ENCODE data around the gene PWP1.

PWP1 gene

DNA sequence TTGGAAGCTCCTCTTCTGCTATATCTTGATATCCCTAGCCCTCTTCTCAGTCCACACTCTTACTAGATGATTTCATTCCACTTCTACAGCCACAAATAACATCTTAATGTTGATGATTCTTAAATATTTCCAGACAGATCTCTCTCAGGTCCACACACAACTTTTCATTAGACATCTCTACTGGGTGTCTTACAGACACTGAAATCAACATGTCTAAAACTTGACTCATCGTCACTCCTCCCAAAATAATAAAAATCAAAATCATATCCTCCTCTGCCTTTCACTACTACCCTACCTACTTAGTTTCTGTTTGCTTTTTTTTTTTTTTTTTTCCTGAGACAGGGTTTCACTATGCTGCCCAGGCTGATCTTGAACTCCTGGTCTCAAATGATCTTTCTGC, 63.5 kb downstream of the PWP1 start:
- FAIRE-seq (no peak), DNase-seq (ENCODE audit: insufficient read length) (no peak)
- TF ChIP-seq TAF1 (IDR thresholded peaks at IDR 0.05; ENCODE audit: borderline replicate concordance, low read depth, low read length): no peak
- no peak for TF ChIP-seq POLR2A (IDR thresholded peaks at IDR 0.05; ENCODE audit: low read depth, low read length)
- TF ChIP-seq POLR2AphosphoS5 (IDR thresholded peaks at IDR 0.05; ENCODE audit: low read depth, low read length): no peak

DNA sequence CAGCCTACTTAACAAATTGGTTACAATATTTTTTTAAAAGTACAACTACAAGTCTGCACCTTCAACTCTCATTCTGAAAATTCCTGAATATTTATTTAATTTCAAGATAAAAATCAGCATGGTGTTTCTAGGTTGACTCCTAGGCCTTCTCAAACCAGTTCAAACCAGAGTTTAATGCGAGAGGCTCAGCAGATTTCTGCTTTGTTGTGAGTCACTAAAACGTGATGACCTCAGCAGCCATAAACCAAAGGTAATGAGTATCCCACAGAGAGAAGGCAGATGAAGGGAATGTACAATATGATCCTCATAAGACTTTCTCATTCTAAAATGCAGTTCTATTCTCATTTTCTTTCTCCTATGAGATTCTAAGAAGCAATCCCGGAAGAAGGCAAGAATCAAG, 73.8 kb downstream of the PWP1 start:
- TF ChIP-seq POLR2AphosphoS5 (IDR thresholded peaks at IDR 0.05; ENCODE audit: low read depth, low read length) (no peak), TAF1 (IDR thresholded peaks at IDR 0.05; ENCODE audit: borderline replicate concordance, low read depth, low read length) (no peak), POLR2A (IDR thresholded peaks at IDR 0.05; ENCODE audit: low read depth, low read length) (no peak)
- DNase-seq (ENCODE audit: insufficient read length) (no peak), FAIRE-seq (no peak)

DNA sequence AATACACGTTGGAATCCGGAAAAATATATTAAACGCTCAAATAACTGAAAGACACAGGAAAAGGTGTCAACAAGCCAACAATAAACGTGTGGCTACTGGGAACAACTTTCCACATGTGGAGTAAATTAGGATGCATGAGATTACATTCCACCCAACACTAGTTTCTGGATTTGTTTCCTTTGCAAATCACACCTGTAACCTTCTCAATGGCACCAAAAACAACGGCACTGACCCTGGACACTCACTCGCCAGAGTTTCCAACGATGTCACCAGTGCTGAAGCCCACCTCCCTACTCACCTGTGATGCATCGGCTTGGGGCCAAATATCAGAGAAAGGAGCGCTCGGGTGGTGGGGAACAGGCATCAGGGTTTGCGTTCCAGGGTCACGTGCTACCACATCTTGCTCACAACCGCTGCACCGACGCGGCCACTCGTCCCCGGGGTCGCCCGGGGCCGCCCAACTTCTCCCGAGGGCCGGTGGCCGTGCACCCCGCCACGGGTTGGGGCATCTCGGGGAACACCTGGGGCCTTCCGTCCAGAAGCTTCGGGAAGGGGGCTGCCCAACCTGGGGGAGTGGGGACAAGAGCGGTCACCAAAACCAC, 74.7 kb downstream of the PWP1 start:
- FAIRE-seq (peak; percentile 58), DNase-seq (ENCODE audit: insufficient read length) (no peak)
- TF ChIP-seq POLR2A (IDR thresholded peaks at IDR 0.05; ENCODE audit: low read depth, low read length) (no peak), TAF1 (IDR thresholded peaks at IDR 0.05; ENCODE audit: borderline replicate concordance, low read depth, low read length) (no peak), POLR2AphosphoS5 (IDR thresholded peaks at IDR 0.05; ENCODE audit: low read depth, low read length) (no peak)

DNA sequence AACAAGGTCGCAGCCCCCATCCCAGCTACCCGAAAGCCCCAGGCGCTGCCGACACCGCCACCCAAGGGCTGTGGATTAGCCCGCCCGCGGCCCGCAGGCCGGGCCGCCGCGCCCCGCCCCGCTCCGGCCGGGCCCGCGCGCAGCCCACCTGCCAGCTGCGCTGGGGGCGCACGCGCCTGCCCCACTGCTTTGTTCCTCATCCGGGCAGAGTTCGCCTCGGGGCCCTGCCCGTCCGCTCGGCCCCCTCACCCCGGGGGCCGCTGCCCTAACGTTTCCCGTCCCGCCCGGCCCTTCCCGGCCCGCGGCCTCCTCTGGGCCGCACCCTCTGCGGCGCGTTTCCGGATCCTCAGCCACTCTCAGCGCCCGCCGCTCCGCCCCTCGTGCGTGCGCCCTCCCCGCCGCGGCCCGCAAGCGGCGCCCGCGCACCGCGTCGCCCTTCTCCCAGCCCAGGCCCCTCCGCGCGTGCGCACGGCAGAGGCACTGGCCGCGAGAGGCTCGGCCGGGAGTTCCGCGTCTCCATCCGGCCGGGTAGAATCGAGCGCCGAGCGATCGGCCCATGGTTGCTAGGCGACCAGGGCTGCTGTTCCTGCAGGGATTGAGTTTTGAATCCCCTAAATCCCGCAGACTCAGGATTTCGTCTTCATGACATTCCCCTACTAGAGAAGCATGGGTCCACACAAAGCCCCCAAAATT, 75.4 kb downstream of the PWP1 start, which contains the start of gene PRDM4:
TSS of gene PRDM4 (minus strand) at position 329 of the 693 bp plus-strand sequence. CDS start 622 bp downstream, outside the sequence.
- TF ChIP-seq POLR2A (IDR thresholded peaks at IDR 0.05; ENCODE audit: low read depth, low read length) (peak; percentile 92), POLR2AphosphoS5 (IDR thresholded peaks at IDR 0.05; ENCODE audit: low read depth, low read length) (peak; percentile 78; the same call in 1 of the 2 replicates), TAF1 (IDR thresholded peaks at IDR 0.05; ENCODE audit: borderline replicate concordance, low read depth, low read length) (no peak)
- peak; percentile 95 for FAIRE-seq
- DNase-seq (ENCODE audit: insufficient read length): peak; percentile 91

- FAIRE-seq: no peak
- no peak for DNase-seq (ENCODE audit: insufficient read length)
- no peak for TF ChIP-seq TAF1 (IDR thresholded peaks at IDR 0.05; ENCODE audit: borderline replicate concordance, low read depth, low read length)
- no peak for TF ChIP-seq POLR2A (IDR thresholded peaks at IDR 0.05; ENCODE audit: low read depth, low read length)
- TF ChIP-seq POLR2AphosphoS5 (IDR thresholded peaks at IDR 0.05; ENCODE audit: low read depth, low read length): no peak
Measured at GRCh38 chr12:107761502-107761904, 75.9 kb downstream of the PWP1 start.

All from GM12892 (cell line).